HUES6 (cell line): ENCODE data around the gene MGME1.
"Not testable (repeated sequence)": the region's sequence is repeated elsewhere in the genome, so short reads cannot be mapped to it uniquely, and the experiment has no call there.

Source experiments
- H3K27ac ChIP-seq: 2 replicates; pipeline ENCODE4 v1.7.0; 2013; ENCODE audit warnings: low read depth, mild to moderate bottlenecking, low read length, inconsistent platforms
- H3K27me3 ChIP-seq: 2 replicates; pipeline ENCODE4 v1.6.1; 2013; ENCODE audit warnings: low read length; ENCODE audit not compliant: control insufficient read depth, insufficient read depth
- H3K36me3 ChIP-seq: 2 replicates; pipeline ENCODE4 v1.6.1; 2013; ENCODE audit warnings: low read length; ENCODE audit not compliant: control insufficient read depth, insufficient read depth
- H3K4me1 ChIP-seq: 2 replicates; pipeline ENCODE4 v1.6.1; 2013; ENCODE audit warnings: low read length; ENCODE audit not compliant: control insufficient read depth, insufficient read depth
- H3K4me3 ChIP-seq: 2 replicates; pipeline ENCODE4 v1.5.1; 2013; ENCODE audit warnings: low read depth, low read length
- H3K9ac ChIP-seq: one replicate; pipeline ENCODE4 v1.6.1; 2013; ENCODE audit warnings: mild to moderate bottlenecking, low read length
- H3K9me3 ChIP-seq: 2 replicates; pipeline ENCODE4 v1.6.1; 2013; ENCODE audit warnings: low read depth, low read length; ENCODE audit not compliant: control insufficient read depth, insufficient read depth

Gene MGME1

GRCh38 chr20:17952692-17953684, 15.8 kb upstream of the MGME1 start:
- Histone ChIP-seq H3K27me3 (no peaks in the 10 kb centered on the region), H3K4me3 (no peak overlapping the region), H3K27ac (no peak overlapping the region), H3K9me3 (no peaks in the 10 kb centered on the region), H3K36me3 (peaks cover 96% of the 10 kb centered on the region), H3K9ac (no peak overlapping the region), H3K4me1 (no peaks in the 10 kb centered on the region)

GRCh38 chr20:17953935-17954334, 14.9 kb upstream of the MGME1 start:
- Histone ChIP-seq H3K9me3 (no peaks in the 10 kb centered on the region), H3K9ac (no peak overlapping the region), H3K27ac (no peak overlapping the region), H3K27me3 (no peaks in the 10 kb centered on the region), H3K36me3 (peaks cover 86% of the 10 kb centered on the region), H3K4me1 (no peaks in the 10 kb centered on the region), H3K4me3 (no peak overlapping the region)

GRCh38 chr20:17955302-17955701, 13.5 kb upstream of the MGME1 start:
- Histone ChIP-seq H3K9me3 (no peaks in the 10 kb centered on the region), H3K27ac (no peak overlapping the region), H3K4me3 (no peak overlapping the region), H3K36me3 (peaks cover 77% of the 10 kb centered on the region), H3K27me3 (no peaks in the 10 kb centered on the region), H3K9ac (no peak overlapping the region), H3K4me1 (peaks cover 9% of the 10 kb centered on the region; the same call in 1 of the 2 replicates)

- Histone ChIP-seq H3K27ac (no peak overlapping the region), H3K4me1 (peaks cover 15% of the 10 kb centered on the region; the same call in 1 of the 2 replicates), H3K27me3 (no peaks in the 10 kb centered on the region), H3K4me3 (no peak overlapping the region), H3K9me3 (no peaks in the 10 kb centered on the region), H3K36me3 (peaks cover 71% of the 10 kb centered on the region), H3K9ac (no peak overlapping the region)
Measured at GRCh38 chr20:17956099-17956685, 12.6 kb upstream of the MGME1 start.

GRCh38 chr20:17957505-17958363, 11.1 kb upstream of the MGME1 start:
- Histone ChIP-seq H3K27me3 (no peaks in the 10 kb centered on the region), H3K27ac (no peak overlapping the region), H3K36me3 (peaks cover 60% of the 10 kb centered on the region), H3K4me3 (no peak overlapping the region), H3K9me3 (no peaks in the 10 kb centered on the region), H3K9ac (no peak overlapping the region), H3K4me1 (peaks cover 26% of the 10 kb centered on the region)

- Histone ChIP-seq H3K4me1 (peaks cover 32% of the 10 kb centered on the region), H3K36me3 (peaks cover 57% of the 10 kb centered on the region), H3K9ac (no peak overlapping the region), H3K9me3 (no peaks in the 10 kb centered on the region), H3K27me3 (no peaks in the 10 kb centered on the region), H3K4me3 (no peak overlapping the region), H3K27ac (no peak overlapping the region)
Measured at GRCh38 chr20:17958373-17959256, 10.2 kb upstream of the MGME1 start.

GRCh38 chr20:17959257-17959627, 9.6 kb upstream of the MGME1 start:
- Histone ChIP-seq H3K4me1 (peaks cover 38% of the 10 kb centered on the region), H3K9me3 (no peaks in the 10 kb centered on the region), H3K9ac (no peak overlapping the region), H3K27me3 (no peaks in the 10 kb centered on the region), H3K4me3 (no peak overlapping the region), H3K36me3 (peaks cover 57% of the 10 kb centered on the region), H3K27ac (no peak overlapping the region)

- not testable (repeated sequence) for H3K9ac ChIP-seq
Measured at GRCh38 chr20:17960400-17960885, 8.4 kb upstream of the MGME1 start.

GRCh38 chr20:17960927-17961586, 7.8 kb upstream of the MGME1 start:
- Histone ChIP-seq H3K9me3 (no peaks in the 10 kb centered on the region), H3K4me3 (no peak overlapping the region), H3K27me3 (no peaks in the 10 kb centered on the region), H3K4me1 (peaks cover 54% of the 10 kb centered on the region), H3K9ac (no peak overlapping the region), H3K36me3 (peaks cover 50% of the 10 kb centered on the region), H3K27ac (no peak overlapping the region)

More at GRCh38 chr20:17960400-17960885, 8.4 kb upstream of the MGME1 start:
- H3K9me3 ChIP-seq, H3K27ac ChIP-seq, H3K27me3 ChIP-seq, H3K4me3 ChIP-seq: not testable (repeated sequence)
- peaks cover 53% of the 10 kb centered on the region for H3K36me3 ChIP-seq
- H3K4me1 ChIP-seq: peaks cover 50% of the 10 kb centered on the region

GRCh38 chr20:17961587-17961940, 7.3 kb upstream of the MGME1 start:
- H3K36me3 ChIP-seq: peaks cover 49% of the 10 kb centered on the region
- H3K9me3 ChIP-seq: no peaks in the 10 kb centered on the region
- H3K27ac ChIP-seq: no peak overlapping the region
- no peak overlapping the region for H3K9ac ChIP-seq
- no peaks in the 10 kb centered on the region for H3K27me3 ChIP-seq
- H3K4me3 ChIP-seq: no peak overlapping the region
- H3K4me1 ChIP-seq: peaks cover 54% of the 10 kb centered on the region
